Measurements from ENCODE around the gene CEP76.
"Not testable (repeated sequence)": the region's sequence is repeated elsewhere in the genome, so short reads cannot be mapped to it uniquely, and the experiment has no call there.

Gene CEP76

DNA sequence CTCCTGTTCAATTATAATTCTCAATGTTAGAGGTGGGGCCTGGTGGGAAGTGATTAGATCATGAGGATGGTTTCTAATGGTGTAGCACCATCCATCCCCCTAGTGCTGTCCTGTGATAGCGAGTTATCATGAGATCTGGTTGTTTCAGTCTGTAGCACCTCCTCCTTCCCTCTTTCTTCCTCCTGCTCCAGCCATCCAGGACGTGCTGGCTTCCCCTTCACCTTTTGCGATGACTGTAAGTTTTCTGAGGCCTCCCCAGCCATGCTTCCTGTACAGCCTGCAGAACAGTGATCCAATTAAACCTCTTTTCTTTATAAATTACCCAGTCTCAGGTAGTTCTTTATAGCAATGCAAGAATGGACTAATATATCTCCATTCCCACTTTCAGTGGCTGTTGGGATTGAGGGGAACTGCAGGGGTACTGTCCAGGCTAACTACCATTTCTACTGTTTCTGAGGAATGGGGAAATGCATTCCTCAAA is 63.8 kb downstream of the CEP76 start:
- no peak overlapping the region for H3K9ac ChIP-seq (ENCODE audit: low read depth, low read length)
- H3K27me3 ChIP-seq (ENCODE audit: control insufficient read depth, insufficient read depth, low read length) = no peaks in the 10 kb centered on the region
- no peak overlapping the region for H3K4me2 ChIP-seq (ENCODE audit: low read length)
- H3K9me3 ChIP-seq (replicated peaks; ENCODE audit: low read length) = no peaks in the 10 kb centered on the region
- H3K4me1 ChIP-seq (ENCODE audit: control insufficient read depth, insufficient read depth, low read length) = peaks cover 31% of the 10 kb centered on the region
- H3K36me3 ChIP-seq (ENCODE audit: insufficient read depth, low read length) = no peaks in the 10 kb centered on the region
- H3K4me3 ChIP-seq (ENCODE audit: low read length) = no peak overlapping the region

DNA sequence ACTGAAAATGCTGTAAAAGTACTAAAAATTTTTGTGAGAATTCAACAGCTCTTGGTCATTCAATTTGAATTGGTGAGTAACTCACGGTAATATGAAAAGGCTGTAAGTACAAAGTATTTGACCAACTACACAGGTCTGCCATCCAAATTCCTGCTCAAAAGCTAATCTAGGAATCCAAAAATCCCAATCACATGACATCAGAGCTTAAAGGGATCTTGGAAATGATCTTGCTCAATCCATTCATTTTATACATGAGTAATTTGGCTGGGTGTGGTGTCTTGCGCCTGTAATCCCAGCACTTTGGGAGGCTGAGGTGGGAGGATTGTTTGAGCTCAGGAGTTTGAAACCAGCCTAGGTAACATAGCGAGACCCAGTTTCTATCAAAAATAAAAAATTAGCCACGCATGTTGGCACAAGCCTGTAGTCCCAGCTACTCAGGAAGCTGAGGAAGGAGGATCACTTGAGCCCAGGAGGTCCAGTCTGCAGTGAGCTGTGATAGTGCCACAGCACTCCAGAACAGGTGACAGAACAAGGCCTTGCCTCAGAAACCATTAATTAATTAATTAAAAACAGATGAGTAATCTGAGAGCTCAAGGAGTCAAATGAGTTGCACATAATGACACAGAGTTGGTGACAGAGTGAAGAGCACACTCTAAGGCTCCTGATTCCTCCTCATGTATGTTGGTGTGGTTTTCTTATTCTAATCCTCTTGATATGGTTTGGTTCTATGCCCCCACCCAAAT is 64.5 kb downstream of the CEP76 start:
- H3K4me2 ChIP-seq (ENCODE audit: low read length) = no peak overlapping the region
- no peak overlapping the region for H3K9ac ChIP-seq (ENCODE audit: low read depth, low read length)
- no peaks in the 10 kb centered on the region for H3K9me3 ChIP-seq (replicated peaks; ENCODE audit: low read length)
- H3K4me1 ChIP-seq (ENCODE audit: control insufficient read depth, insufficient read depth, low read length) = peaks cover 28% of the 10 kb centered on the region
- H3K27me3 ChIP-seq (ENCODE audit: control insufficient read depth, insufficient read depth, low read length) = no peaks in the 10 kb centered on the region
- H3K4me3 ChIP-seq (ENCODE audit: low read length) = no peak overlapping the region
- H3K36me3 ChIP-seq (ENCODE audit: insufficient read depth, low read length) = no peaks in the 10 kb centered on the region

DNA sequence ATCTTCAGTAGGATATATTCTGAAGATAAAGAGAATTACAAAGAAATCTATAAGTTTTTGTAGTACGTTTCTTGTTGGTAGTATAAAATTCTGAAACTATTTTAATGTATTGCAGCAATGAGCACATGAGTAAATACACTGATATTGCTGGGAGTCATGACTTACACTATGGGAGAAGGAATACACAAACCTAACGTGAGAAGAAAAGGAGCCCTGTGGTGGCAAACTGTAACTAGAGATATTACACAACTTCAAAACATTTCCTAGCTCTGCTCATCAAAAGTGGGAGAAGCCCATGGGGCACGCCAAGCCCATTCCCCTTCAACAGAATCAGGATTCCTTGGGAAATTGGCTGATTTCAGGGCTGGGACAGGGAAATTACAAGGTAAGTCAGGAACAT is 65.1 kb downstream of the CEP76 start:
- H3K36me3 ChIP-seq (ENCODE audit: insufficient read depth, low read length) = no peaks in the 10 kb centered on the region

DNA sequence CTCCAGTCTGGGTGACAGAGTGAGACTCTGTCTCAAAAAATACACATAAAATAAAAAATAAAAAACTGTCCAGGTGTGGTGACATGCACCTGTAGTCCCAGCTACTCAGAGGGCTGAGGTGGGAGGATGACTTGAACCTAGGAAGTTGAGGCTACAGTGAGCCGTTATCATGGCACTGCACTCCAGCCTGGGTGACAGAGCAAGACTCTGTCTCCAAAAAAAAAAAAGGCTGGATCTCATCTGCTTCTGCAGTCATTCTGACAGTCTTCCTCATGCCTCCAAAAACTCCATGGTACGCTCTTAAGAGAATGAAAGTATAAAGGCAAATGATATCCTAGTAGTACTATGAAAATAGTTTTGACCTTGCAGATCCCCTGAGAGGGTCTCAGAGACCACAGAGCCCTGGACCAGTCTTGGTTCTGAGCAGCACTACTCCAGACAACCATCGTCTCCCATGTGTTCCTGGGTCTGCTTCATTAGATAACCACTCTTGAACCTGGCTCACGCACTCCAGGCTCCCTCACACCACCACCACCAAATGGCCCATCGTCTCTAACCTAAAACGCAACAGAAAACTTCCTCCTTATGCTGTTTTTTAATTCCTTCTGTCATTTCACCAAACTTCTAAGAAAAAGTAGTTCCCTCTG is 70.6 kb downstream of the CEP76 start:
- H3K36me3 ChIP-seq (ENCODE audit: insufficient read depth, low read length) = no peaks in the 10 kb centered on the region
- no peak overlapping the region for H3K9ac ChIP-seq (ENCODE audit: low read depth, low read length)
- H3K27me3 ChIP-seq (ENCODE audit: control insufficient read depth, insufficient read depth, low read length) = no peaks in the 10 kb centered on the region
- peaks cover 23% of the 10 kb centered on the region for H3K4me1 ChIP-seq (ENCODE audit: control insufficient read depth, insufficient read depth, low read length)
- H3K9me3 ChIP-seq (replicated peaks; ENCODE audit: low read length) = no peaks in the 10 kb centered on the region
- no peak overlapping the region for H3K4me3 ChIP-seq (ENCODE audit: low read length)
- H3K4me2 ChIP-seq (ENCODE audit: low read length) = no peak overlapping the region

More for the DNA sequence above, 65.1 kb downstream of the CEP76 start:
- H3K4me3 ChIP-seq (ENCODE audit: low read length) = no peak overlapping the region
- H3K9me3 ChIP-seq (replicated peaks; ENCODE audit: low read length) = no peaks in the 10 kb centered on the region
- H3K9ac ChIP-seq (ENCODE audit: low read depth, low read length) = no peak overlapping the region
- no peak overlapping the region for H3K4me2 ChIP-seq (ENCODE audit: low read length)
- peaks cover 28% of the 10 kb centered on the region for H3K4me1 ChIP-seq (ENCODE audit: control insufficient read depth, insufficient read depth, low read length)
- H3K27me3 ChIP-seq (ENCODE audit: control insufficient read depth, insufficient read depth, low read length) = no peaks in the 10 kb centered on the region

DNA sequence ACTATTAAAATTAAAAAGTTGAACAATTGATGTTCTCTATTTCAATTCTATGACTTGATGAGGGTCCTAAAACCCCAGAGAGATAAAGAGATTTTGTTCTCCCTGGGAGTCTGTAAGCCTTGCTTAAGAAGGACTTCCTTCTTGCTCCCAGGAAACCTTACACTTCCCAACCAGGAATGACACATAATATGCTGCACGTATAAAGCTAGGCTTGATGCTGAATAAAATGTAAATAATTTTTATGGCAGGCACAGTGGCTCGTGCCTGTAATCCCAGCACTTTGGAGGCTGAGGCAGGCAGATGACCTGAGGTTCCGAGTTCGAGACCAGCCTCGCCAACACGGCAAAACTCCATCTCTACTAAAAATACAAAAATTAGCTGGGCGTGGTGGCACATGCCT is 72.4 kb downstream of the CEP76 start:
- no peak overlapping the region for H3K4me2 ChIP-seq (ENCODE audit: low read length)
- H3K9me3 ChIP-seq (replicated peaks; ENCODE audit: low read length) = no peaks in the 10 kb centered on the region
- H3K36me3 ChIP-seq (ENCODE audit: insufficient read depth, low read length) = peaks cover 2% of the 10 kb centered on the region
- peak overlapping the region; percentile 68 for H3K9ac ChIP-seq (ENCODE audit: low read depth, low read length)
- peaks cover 23% of the 10 kb centered on the region for H3K4me1 ChIP-seq (ENCODE audit: control insufficient read depth, insufficient read depth, low read length)
- H3K4me3 ChIP-seq (ENCODE audit: low read length) = no peak overlapping the region
- H3K27me3 ChIP-seq (ENCODE audit: control insufficient read depth, insufficient read depth, low read length) = no peaks in the 10 kb centered on the region

DNA sequence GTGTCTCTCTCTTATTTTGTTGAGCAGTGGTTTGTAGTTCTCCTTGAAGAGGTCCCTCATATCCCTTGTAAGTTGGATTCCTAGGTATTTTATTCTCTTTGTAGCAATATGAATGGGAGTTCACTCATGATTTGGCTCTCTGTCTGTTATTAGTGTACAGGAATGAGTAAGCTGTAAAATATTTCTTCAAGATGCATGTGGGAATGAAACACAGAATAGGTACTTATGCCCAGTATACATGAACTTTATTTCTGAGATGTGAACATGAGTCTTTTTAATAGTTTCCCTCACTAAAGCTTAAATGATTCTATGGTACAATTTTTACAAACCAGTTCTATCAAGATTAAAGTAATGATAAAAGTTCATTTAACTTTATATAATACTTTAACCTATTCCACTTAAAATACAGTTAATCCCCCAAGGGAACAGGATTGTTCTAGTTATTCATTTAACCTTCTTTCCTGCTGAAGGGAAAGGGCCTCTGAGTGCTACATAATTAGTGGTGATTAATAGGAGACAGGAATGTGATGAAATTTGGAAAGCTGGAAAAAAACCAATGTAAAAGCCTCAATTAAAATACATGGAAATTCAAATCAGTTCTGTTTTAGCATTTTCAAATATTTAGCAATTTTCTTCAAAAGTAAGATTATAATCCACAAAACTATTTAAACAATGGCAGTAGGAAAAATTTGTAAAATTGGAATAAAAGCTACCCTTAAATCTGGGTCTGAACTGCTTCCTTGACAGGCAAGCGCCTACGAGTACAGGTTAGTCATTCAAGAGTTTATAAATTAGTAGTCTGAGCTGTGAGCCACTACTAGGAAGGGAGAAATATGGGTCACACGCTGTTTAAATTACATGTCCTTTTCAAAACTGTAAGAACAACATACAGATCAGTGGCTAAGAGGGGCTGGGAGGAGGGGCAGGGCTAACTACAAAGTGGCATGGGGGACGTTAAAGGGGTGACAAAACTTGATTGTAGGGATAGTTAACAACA is 73.5 kb downstream of the CEP76 start:
- no peaks in the 10 kb centered on the region for H3K27me3 ChIP-seq (ENCODE audit: control insufficient read depth, insufficient read depth, low read length)
- H3K36me3 ChIP-seq (ENCODE audit: insufficient read depth, low read length) = peaks cover 5% of the 10 kb centered on the region
- peaks cover 23% of the 10 kb centered on the region for H3K4me1 ChIP-seq (ENCODE audit: control insufficient read depth, insufficient read depth, low read length)
- peak overlapping the region; percentile 41 for H3K4me3 ChIP-seq (ENCODE audit: low read length)
- H3K4me2 ChIP-seq (ENCODE audit: low read length) = peak overlapping the region; percentile 70
- no peaks in the 10 kb centered on the region for H3K9me3 ChIP-seq (replicated peaks; ENCODE audit: low read length)
- H3K9ac ChIP-seq (ENCODE audit: low read depth, low read length) = peak overlapping the region; percentile 68

DNA sequence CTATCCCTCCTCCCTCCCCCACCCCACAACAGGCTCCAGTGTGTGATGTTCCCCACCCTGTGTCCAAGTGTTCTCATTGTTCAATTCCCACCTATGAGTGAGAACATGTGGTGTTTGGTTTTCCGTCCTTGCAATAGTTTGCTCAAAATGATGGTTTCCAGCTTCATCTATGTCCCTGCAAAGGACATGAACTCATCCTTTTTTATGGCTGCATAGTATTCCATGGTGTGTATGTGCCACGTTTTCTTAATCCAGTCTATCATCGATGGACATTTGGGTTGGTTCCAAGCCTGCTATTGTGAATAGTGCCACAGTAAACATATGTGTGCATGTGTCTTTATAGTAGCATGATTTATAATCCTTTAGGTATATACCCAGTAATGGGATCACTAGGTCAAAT is 75.3 kb downstream of the CEP76 start:
- H3K4me2 ChIP-seq (ENCODE audit: low read length); H3K36me3 ChIP-seq (ENCODE audit: insufficient read depth, low read length); H3K9ac ChIP-seq (ENCODE audit: low read depth, low read length); H3K4me3 ChIP-seq (ENCODE audit: low read length); H3K27me3 ChIP-seq (ENCODE audit: control insufficient read depth, insufficient read depth, low read length); H3K9me3 ChIP-seq (replicated peaks; ENCODE audit: low read length): not testable (repeated sequence)
- peaks cover 25% of the 10 kb centered on the region for H3K4me1 ChIP-seq (ENCODE audit: control insufficient read depth, insufficient read depth, low read length)

DNA sequence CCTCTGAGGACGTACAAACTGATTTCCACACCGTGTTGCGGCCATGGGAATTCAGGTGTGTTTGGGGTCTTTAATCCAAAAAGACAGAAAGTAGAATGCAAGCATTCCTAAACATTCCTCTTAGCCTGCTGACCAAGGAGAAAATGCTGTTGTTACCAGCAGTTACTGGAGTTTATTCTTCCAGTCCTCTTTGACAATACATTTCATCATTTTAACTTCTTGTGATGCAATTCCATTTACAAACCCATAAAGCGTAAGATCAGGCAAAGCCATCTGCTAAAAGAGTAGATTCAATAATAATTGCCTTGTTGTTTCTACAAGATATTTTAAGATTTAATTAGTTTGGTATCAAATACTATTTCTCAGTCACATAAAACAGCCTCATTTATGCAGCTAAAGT is 77.3 kb downstream of the CEP76 start:
- peaks cover 23% of the 10 kb centered on the region for H3K4me1 ChIP-seq (ENCODE audit: control insufficient read depth, insufficient read depth, low read length)
- no peak overlapping the region for H3K9ac ChIP-seq (ENCODE audit: low read depth, low read length)
- no peaks in the 10 kb centered on the region for H3K27me3 ChIP-seq (ENCODE audit: control insufficient read depth, insufficient read depth, low read length)
- no peak overlapping the region for H3K4me3 ChIP-seq (ENCODE audit: low read length)
- no peaks in the 10 kb centered on the region for H3K9me3 ChIP-seq (replicated peaks; ENCODE audit: low read length)
- no peak overlapping the region for H3K4me2 ChIP-seq (ENCODE audit: low read length)
- peaks cover 5% of the 10 kb centered on the region for H3K36me3 ChIP-seq (ENCODE audit: insufficient read depth, low read length)
